ENCODE data around the gene CELSR1.

CELSR1 gene

DNA sequence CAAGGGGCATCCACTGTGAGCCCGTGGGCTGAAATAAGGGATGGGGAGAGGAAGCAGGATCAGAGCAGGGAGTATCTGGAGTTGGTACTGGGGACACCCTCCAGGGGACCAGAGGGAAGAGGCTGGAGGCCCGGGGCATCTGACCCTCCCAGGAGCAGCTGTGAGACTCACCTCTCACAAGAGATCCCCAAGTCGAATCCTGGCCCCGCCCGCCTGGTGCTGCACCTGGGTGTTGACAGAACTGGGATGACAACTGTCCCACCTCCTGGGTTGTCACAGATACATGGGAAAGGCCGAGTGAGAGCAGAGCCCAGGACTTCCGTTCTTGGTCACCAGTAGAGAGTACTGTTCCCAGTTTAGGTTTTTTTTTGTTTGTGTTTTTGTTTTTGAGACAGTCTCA, 78.9 kb downstream of the CELSR1 start:
- POLR2A ChIA-PET: no interaction called here
- TF ChIP-seq, protein P1, sequence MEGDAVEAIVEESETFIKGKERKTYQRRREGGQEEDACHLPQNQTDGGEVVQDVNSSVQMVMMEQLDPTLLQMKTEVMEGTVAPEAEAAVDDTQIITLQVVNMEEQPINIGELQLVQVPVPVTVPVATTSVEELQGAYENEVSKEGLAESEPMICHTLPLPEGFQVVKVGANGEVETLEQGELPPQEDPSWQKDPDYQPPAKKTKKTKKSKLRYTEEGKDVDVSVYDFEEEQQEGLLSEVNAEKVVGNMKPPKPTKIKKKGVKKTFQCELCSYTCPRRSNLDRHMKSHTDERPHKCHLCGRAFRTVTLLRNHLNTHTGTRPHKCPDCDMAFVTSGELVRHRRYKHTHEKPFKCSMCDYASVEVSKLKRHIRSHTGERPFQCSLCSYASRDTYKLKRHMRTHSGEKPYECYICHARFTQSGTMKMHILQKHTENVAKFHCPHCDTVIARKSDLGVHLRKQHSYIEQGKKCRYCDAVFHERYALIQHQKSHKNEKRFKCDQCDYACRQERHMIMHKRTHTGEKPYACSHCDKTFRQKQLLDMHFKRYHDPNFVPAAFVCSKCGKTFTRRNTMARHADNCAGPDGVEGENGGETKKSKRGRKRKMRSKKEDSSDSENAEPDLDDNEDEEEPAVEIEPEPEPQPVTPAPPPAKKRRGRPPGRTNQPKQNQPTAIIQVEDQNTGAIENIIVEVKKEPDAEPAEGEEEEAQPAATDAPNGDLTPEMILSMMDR (IDR thresholded peaks at IDR 0.05; ENCODE audit: control extremely low read depth, extremely low read depth, low read depth, missing control alignments): no peak
- no peak for DNase-seq (ENCODE audit: extremely low spot score)
- CTCF ChIA-PET: no interaction called here

DNA sequence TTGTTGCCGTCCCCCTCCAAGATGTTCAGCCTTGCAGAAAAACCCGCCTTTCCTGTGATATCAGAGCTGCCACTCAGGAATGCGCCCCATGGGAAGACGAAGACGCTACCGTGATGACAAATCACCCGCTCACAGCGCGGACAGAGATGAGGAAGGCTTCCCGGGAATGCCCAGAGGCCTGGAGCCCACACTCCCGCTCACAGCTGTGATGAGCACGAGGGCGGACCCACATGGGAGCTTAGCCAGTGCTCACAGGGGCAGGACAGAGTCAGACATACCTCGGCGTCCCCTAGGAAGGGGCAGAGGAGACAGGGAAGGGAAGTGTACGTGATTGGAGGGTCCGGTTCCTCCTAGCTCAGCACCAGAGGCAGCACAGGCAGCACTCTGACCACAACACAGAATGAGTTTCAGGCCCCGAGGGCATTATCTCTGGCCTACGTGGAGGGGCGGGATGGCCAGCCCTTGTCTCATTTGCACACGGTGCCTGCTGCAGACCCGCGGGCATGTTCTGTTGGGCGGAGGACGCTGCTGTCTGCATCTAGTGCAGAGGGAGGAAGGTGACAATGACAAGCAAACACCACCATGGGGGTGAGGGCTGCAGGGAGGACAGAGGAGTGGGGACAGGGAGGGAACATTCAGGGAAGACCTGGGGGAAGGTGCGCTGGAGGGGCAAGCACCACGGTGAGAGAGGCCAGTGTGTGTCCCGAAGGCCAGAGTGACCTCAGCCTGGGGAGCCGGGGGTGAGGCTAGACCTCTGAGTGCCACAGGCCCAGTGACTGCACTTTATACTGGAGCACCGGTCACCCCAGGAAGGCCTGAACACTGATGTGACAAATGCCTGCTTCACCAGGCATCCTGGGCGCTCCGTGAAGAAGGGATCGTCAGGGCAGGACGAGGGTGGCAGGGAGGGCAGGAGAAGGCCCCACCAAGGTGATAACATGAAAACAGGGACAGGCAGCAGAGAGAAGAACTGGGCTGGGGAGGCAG, 79.6 kb downstream of the CELSR1 start:
- no peak for DNase-seq (ENCODE audit: extremely low spot score)
- CTCF ChIA-PET: no interaction called here

DNA sequence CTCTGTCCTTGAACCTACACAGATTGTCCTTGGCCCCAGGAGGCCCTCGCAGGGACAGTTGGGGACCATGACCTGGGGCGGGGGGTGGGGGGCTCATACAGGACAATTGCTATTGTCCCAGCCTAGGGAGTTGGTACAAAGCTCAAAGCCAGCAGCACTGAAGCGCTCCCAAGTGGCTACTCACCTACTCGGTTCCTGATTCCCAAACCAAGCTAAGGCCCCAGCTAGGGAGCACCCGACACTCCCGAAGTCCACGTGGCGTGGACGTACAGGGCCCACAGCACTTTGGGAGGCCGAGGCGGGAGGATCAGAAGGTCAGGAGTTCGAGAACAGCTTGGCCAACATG, 80.6 kb downstream of the CELSR1 start:
- ChIA-PET POLR2A (no interaction called here), CTCF (no interaction called here)
- no peak for DNase-seq (ENCODE audit: extremely low spot score)
- TF ChIP-seq, protein P1 (IDR thresholded peaks at IDR 0.05; ENCODE audit: control extremely low read depth, extremely low read depth, low read depth, missing control alignments): no peak

More for the DNA sequence above, 79.6 kb downstream of the CELSR1 start:
- TF ChIP-seq, protein P1 (IDR thresholded peaks at IDR 0.05; ENCODE audit: control extremely low read depth, extremely low read depth, low read depth, missing control alignments): no peak
- POLR2A ChIA-PET: no interaction called here

DNA sequence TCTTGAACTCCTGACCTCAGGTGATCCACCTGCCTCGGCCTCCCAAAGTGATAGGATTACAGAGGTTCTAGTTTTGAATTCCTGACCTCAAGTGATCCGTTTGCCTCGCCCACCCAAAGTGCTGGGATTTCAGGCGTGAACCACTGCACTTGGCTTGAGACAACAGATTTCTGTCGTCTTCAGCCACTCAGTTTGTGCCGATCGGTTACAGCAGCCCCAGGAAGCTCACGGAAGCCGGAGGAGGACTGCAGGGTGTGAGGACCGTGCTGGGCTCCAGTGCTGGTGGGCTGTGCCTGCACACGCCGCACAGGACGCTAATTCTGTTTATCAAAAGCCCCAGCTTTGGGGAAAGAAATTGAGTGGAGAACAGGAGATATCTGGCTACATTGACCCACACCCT, 82.0 kb downstream of the CELSR1 start:
- no peak for DNase-seq (ENCODE audit: extremely low spot score)
- CTCF ChIA-PET: no interaction called here
- TF ChIP-seq, protein P1 (IDR thresholded peaks at IDR 0.05; ENCODE audit: control extremely low read depth, extremely low read depth, low read depth, missing control alignments): no peak
- POLR2A ChIA-PET: no interaction called here

DNA sequence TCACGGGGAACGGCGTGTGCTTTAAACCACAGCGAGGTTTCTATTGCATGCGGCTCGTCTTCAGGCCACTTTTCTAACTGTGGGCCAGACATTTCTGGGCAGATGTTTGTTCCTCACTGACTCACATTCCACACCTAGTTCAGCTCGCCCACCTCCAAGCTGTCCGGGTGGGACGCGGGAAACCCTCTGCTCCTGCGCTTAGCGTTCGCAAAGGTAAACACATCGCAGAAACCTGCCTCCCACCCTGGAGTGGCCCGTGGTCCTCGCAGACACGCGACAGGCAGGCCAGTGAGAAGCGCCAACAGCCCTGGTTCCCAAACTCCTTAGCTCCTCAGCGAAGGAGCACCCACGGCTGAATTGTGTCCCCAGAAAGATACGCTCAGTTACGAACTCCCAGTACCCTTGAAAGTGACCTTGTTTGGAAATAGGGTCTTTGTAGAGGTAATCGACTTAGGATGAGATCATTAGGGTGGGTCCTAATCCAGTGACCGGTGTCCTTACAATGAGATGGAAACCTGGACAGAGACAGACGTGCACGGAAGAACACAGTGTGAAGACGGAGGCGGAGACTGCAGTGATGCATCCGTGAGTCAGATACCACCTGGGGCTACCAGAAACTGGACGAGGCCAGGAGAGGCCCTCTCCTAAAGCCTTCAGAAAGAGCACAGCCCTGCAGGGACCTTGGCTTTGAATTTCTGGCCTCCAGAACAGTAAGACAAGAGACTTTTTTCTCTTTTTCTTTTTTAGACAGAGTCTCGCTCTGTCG, 82.7 kb downstream of the CELSR1 start:
- TF ChIP-seq, protein P1 (IDR thresholded peaks at IDR 0.05; ENCODE audit: control extremely low read depth, extremely low read depth, low read depth, missing control alignments): no peak
- DNase-seq (ENCODE audit: extremely low spot score): no peak
- POLR2A ChIA-PET: no interaction called here
- CTCF ChIA-PET: no interaction called here

DNA sequence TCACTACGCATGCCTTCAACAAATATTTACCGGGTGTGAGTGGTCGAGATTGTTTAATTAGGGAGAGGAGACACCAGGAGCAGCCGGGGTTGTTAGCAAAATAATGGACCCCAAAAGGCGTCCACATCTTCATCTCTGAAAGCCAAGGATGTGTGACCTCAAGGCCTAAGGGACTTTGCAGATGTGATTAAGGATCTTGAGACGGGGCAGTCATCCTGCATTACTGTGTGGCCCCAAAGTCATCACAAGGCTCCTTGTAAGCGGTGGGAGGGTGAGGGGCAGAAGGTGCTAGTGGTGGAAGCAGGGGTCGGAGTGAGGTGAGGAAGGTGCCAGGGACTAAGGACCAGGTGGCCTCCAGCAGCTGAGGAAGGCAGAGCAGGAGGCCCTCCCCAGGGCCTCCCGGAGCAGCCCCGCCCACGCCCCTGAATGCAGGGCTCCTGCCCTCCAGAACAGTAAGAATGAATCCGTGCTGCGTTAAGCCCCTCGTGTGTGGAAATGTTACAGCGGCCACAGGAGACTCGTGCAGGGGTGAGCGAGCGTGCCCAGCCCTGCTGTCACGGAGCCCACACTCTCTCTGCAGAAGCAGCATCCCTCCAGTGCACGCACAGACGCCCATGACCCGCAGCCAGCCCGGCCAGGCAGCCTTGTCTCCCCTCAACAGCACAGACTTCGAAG, 83.5 kb downstream of the CELSR1 start:
- TF ChIP-seq, protein P1 (IDR thresholded peaks at IDR 0.05; ENCODE audit: control extremely low read depth, extremely low read depth, low read depth, missing control alignments): no peak
- POLR2A ChIA-PET: no interaction called here
- no peak for DNase-seq (ENCODE audit: extremely low spot score)
- CTCF ChIA-PET: no interaction called here

Data from GM10248 (cell line).